Measurements from ENCODE around the gene MNAT1.
"Not testable (repeated sequence)": the region's sequence is repeated elsewhere in the genome, so short reads cannot be mapped to it uniquely, and the experiment has no call there.

Gene MNAT1

DNA sequence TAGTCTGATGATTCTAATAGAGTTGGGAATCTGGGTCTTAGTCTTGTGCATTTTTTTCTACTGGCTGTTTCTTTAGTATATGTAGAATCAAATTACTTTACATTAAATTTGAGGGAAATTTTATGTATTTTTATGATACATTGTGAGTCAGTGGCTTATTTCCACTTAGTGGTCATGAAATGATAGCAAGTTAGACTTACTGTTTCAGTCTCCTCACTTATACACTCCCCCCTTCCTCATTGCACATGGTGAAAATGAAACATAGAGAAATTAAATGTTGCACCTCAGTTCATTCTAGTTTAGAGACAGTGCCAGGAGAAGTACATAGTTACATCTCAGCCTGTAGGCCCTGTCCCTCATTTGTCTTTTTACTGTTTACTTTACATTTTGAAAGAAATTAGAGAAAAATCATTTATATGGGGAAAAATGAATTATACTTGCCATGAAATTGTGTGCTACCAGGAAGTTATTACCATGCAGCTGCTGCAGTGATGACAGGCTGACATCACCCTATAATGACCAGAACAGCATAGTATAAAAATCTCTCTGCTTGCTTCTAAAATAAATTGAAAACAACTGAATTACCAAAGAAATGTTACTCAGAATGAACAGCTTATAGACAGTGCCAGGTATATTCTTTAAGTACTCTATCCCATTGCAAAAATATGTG, 133.1 kb downstream of the MNAT1 start:
- in situ Hi-C loops (cut with MboI; ENCODE audit: low sequenced_read_pairs) = no loop called here

DNA sequence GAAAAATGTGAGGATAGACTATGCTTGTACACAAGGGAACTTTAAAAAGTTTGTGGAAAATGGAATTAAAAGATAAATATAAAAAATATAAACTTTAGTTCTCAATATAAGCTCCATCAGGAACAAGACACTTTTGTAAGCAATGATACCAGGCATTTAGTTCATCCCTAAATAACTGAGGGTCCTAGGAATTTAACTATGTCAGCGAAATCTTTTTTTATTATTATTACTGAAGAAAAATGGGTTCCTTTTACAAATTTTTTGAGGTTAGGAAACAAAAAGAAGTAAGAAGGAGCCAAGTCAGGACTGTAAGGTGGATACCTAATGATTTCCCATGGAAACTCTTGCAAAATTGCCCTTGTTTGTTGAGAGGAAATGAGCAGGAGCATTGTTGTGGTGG, 143.6 kb downstream of the MNAT1 start:
- in situ Hi-C loops (cut with MboI; ENCODE audit: low sequenced_read_pairs) = no loop called here

DNA sequence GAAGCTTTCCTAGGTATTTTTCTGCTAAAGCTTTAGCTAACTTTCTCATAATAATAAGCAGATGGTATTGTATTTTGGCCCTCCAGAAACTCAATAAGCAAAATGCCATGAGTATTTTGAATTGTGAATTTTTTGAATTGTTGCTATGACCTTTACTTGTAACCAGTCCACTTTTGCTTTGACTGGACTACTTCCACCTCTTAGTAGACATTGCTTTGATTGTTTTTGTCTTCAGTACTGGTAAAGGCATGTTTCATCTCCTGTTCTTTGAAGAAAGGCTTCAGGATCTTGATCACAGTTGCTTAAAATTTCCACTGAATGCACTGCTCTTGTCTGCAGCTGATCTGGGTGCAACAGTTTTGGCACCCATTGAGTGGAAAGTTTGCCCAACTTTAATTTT, 144.0 kb downstream of the MNAT1 start:
- in situ Hi-C loops (cut with MboI; ENCODE audit: low sequenced_read_pairs) = no loop called here

DNA sequence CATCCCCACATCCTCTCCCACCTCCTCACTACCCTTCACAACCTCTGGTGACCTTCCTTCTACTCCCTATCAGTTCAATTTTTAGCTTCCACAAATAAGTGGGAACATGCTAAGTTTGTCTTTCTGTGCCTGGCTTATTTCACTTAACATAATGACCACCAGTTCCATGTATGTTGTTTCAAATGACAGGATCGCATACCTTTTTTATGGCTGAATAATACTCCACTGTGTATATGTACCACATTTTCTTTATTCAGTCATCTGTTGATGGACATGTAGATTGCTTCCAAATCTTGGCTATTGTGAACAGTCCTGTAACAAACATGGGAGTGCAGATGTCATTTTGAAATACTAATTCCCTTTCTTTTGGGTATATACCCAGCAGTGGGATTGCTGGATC, 147.7 kb downstream of the MNAT1 start:
- in situ Hi-C loops (cut with MboI; ENCODE audit: low sequenced_read_pairs) = no loop called here

DNA sequence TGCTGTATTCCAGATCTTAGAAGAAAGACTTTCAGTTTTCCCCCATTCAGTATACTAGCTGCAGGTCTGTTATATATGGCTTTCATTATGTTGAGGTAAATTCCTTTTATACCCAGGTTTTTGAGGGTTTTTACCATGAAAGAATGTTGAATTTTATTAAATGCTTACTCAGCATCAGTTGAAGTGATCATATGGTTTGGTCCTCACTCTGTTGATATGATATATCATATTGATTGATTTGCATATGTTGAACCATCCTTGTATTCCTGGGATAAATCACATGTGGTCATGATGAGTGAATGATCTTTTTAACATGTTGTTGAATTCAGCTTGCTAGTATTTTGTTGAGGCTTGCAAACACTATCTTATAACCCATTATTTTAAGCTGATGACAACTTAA, 149.6 kb downstream of the MNAT1 start:
- in situ Hi-C loops (cut with MboI; ENCODE audit: low sequenced_read_pairs) = no loop called here

DNA sequence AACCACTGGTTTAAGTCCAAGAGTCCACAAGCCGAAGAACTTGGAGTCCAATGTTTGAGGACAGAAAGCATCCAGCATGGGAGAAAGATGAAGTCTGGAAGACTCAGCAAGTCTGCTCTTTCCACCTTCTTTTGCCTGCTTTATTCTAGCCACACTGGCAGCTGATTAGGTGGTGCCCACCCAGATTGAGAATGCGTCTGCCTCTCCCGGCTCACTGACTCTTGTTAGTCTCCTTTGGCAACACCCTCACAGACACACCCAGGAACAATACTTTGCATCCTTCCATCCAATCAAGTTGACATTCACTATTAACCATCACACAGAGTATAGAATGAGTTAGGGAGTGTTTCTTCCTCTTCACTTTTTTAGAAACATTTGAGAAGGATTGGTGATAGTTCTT, 156.1 kb downstream of the MNAT1 start:
- in situ Hi-C loops (cut with MboI; ENCODE audit: low sequenced_read_pairs) = not testable (repeated sequence)

DNA sequence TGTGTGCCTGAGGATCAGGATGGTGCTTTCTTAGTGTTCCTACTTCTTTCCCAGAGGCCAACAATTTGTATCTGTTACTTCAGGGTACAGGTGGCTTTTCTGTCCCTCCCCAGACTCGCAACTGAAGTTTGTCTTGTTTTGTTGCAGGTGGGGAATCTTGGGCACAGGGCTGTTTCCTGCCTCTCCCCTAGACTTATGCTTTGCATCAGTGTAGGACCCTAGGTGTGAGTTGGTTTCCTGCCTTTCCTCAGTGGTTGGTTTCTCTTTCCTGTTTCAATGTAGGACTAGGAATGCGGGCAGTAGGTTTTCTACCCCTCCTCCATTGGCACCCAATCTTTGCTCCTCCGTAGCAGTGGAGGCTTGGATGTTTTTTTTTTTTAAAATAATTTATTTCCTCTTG, 159.3 kb downstream of the MNAT1 start:
- in situ Hi-C loops (cut with MboI; ENCODE audit: low sequenced_read_pairs) = no loop called here

DNA sequence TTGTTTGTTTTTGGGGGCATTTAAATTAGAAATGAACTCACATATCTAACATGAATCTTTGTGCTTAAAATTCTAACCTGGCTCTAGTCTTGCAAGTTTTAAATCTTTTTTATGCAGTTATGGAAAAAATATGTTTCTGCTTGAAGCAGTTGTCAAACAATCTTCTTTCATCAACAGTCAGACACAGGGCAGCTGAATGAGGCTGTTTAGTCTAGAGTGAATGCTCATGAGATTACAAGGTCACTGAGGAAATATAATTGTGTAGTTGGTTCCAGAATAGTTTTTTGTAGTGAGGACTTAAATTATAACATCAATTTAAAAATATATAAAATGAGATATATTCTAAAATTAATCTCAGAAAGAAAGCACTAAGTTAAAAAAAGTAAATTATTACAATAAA, 169.8 kb downstream of the MNAT1 start:
- in situ Hi-C loops (cut with MboI; ENCODE audit: low sequenced_read_pairs) = no loop called here

DNA sequence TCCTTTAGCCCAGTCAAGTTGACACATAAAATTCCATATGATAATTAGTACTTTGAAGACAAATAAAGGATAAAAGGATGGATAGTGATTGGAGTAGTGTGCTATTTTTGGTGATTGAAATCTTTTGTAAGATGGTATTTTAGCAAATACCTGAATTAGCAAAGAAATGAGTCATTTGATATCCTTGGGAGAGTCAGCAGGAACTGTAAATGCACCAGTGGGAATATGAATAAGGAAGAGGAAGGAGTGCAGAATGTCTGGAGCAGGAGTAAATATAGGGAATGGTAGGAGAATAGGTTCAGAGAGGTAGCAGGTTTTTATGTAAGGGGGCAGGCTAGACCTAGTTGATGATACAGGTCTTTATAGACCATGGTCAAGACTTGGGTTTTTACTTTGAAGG, 171.4 kb downstream of the MNAT1 start:
- in situ Hi-C loops (cut with MboI; ENCODE audit: low sequenced_read_pairs) = no loop called here

DNA sequence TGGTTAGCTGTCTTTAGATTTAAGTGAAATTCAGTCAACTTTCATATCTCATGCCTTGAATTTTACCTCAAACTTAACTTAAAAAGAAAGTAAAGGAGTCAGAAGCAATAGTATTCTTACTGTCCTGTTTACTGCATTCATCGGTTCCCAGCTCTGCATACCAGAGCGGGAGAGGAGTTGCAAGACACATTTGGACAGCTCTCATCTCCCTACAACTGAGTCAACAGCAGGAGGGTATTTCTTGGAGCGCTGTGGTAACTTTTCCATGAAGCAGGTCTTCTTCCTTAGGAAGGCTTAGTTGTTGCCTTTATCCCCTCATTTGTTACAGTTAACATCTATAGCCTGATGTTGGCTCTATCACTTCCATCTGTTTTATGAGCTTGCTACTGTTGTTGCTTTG, 181.2 kb downstream of the MNAT1 start:
- in situ Hi-C loops (cut with MboI; ENCODE audit: low sequenced_read_pairs) = no loop called here

DNA sequence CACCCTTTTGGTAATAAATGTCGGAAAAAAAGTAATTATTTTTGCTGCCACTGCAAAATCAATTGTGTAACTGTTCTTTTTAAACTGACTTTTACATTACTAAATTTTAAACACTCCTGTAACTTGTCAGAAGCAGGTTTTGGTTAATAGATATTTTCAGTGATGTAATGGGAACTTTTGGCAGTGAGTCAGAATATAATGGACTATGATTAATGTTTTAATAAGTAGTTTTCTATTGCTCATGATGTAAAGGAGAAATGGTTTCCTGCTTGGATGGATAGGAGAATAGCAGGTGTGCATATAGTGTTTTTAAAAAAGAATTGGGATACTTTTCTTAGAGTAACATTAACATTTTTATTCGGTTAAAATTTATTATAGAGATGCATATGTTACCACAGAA, 187.5 kb downstream of the MNAT1 start:
- in situ Hi-C loops (cut with MboI; ENCODE audit: low sequenced_read_pairs) = no loop called here

DNA sequence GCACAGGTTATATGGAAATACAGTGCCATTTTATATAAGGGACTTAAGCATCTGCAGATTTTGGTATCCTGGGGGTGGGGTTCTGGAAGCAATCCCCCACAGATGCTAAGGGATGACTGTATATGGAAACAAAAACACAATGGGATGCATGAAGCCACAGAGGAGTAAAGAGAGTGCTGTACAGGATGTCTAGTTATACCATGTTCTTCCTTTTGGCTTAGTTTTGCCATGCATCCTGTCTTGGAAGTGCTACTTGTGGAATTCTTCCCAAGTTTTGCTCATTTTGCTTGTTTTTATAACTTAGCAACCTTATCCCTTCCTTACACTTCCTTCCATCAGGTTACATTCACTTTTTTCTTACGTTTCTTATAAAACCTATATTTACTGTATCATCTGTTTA, 190.7 kb downstream of the MNAT1 start:
- in situ Hi-C loops (cut with MboI; ENCODE audit: low sequenced_read_pairs) = no loop called here

DNA sequence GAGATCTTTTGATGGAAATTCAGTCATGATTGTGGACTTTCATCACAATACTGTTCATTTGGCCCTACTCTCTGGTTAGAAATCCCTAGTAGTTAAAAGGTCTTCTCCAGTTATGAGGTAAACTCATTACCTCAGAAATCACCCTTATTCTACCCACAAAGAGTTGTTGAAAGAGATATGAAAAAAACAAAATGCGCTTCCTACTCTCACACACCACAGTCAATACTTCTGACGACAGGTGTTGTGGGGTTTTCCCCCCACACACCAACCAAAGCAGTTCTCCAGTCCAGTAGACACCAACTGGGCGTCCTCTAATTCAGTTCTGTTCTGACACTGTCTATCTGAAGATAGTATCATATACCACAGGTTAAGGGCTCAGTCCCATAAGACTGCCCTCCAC, 191.4 kb downstream of the MNAT1 start:
- in situ Hi-C loops (cut with MboI; ENCODE audit: low sequenced_read_pairs) = no loop called here

DNA sequence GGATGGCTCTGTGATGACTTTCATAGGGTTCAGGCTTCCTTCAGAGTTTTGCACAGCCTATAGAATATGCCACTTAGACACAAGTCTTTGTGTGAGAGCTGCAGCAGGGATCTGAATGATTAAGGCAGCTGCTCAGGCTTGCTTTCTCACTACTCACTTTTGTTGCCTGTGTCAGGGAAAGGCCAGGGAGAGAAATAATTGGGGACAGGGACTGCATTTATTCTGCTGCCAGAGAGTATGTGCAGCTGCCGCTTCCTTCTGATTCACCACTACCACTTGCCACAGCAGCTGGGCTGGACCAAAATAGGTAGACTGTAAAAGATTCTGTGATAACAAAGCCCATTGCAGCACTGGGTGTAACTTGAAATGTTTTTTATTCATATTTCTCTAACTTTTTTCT, 196.7 kb downstream of the MNAT1 start:
- in situ Hi-C loops (cut with MboI; ENCODE audit: low sequenced_read_pairs) = no loop called here

DNA sequence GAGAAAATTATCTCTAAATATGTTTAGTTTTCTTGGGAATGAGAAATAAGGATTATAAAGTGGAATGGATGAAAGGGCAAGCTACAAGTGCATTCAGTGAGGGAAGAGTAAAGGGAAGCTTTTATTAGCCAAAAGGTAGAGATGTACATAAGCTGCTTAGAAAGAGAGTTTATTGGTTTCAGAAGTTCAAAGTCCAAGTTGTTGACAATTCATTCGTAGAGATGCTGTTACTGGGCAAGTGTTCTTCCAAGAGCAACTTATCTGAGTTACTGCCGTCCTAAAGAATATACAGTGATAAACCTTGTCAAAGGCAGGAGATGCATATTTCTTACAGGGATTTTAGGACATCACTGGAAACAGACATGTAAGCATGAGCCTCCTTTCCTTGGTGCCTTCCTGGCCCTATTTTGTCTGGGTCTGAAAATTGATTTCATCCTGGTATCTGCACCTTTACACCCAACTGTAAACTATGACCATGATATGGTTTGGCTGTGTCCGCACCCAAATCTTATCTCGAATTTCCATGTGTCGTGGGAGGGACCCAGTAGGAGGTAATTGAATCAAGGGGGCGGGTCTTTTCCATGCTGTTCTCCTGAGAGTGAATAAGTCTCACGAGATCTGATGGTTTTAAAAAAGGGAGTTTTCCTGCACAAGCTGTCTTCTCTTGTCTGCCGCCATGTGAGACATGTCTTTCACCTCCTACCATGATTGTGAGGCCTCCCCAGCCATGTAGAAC, 199.5 kb downstream of the MNAT1 start:
- in situ Hi-C loops (cut with MboI; ENCODE audit: low sequenced_read_pairs) = no loop called here

DNA sequence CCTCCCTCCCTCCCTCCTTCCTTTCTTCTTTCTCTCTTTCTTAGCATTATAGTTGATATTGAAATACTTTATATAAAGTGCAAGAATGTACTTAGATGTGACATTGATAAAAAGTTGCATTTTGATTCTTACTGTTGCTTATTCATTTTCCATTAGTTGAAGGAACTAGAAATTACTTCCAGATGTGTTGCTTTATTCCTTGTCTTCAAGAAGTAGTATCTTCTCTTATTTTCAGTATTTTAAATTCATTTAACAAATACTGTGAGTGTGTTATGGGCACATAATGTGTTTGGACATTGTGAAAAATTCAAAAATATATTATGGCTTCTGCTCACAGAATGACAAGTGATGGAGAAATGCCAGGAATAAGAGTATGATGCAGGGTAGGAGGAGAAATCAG, 200.8 kb downstream of the MNAT1 start:
- in situ Hi-C loops (cut with MboI; ENCODE audit: low sequenced_read_pairs) = no loop called here

DNA sequence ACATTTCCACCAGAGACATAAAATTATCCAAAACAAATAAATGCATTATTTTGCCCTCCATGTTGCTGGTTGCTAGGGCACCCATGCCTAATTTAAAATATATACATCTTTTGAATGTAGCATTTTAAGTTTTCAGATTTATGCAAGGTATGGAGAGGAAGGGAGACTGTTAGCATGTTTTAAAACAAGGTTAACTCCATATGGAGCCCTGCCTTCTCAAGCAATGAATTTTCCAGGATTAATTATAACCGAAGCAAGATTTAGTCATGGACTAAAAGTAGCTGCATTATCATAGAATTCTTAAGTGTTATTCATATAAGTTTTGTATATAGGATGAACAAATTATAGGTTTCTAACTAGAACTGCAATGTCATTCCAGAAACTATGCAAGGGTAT, 209.1 kb downstream of the MNAT1 start:
- in situ Hi-C loops (cut with MboI; ENCODE audit: low sequenced_read_pairs) = no loop called here

DNA sequence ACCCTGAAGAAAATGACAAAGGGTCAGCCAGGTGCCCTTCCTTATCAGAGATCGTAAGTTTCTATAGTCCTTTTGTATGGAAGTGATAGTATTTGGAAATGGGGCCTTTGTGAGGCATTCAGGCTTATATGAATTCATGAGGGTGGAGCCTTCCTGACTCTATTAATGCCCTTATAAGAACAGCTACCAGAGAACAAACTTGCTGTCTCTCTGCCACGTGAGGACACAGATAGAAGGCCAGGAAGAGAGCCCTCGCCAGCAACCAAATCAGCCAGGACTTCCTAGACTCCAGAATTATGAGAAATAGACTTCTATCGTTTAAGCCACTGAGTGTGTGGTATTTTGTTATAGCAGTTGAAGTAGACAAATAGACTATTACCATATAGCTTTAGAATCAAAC, 209.6 kb downstream of the MNAT1 start:
- in situ Hi-C loops (cut with MboI; ENCODE audit: low sequenced_read_pairs) = no loop called here

DNA sequence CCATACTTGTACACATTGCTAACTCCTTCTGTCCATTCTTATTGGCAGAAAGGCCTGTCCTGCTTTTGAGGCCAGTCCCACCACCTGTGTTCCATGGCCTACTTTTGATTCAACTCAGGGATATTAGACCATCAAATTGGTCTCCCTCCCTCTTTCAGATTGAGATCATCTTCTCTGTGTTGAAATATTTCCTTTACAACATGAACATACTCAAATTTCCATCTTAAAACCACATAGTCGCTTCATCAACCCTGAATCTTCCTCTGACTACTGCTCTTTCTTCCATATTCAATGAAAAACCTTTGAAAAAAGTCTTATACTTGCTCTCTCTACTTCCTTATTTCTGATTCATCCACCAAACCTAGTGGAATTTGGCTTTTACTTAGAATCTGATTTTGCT, 211.4 kb downstream of the MNAT1 start:
- in situ Hi-C loops (cut with MboI; ENCODE audit: low sequenced_read_pairs) = no loop called here

DNA sequence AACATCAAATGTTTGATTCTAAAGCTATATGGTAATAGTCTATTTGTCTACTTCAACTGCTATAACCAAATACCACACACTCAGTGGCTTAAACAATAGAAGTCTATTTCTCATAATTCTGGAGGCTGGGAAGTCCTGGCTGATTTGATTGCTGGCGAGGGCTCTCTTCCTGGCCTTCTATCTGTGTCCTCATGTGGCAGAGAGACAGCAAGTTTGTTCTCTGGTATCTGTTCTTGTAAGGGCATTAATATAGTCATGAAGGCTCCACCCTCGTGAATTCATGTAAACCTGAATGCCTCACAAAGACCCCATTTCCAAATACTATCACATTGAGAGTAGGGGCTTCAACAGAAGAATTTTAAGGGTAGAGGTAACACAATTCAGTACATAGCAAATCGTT, 212.2 kb downstream of the MNAT1 start:
- in situ Hi-C loops (cut with MboI; ENCODE audit: low sequenced_read_pairs) = no loop called here

DNA sequence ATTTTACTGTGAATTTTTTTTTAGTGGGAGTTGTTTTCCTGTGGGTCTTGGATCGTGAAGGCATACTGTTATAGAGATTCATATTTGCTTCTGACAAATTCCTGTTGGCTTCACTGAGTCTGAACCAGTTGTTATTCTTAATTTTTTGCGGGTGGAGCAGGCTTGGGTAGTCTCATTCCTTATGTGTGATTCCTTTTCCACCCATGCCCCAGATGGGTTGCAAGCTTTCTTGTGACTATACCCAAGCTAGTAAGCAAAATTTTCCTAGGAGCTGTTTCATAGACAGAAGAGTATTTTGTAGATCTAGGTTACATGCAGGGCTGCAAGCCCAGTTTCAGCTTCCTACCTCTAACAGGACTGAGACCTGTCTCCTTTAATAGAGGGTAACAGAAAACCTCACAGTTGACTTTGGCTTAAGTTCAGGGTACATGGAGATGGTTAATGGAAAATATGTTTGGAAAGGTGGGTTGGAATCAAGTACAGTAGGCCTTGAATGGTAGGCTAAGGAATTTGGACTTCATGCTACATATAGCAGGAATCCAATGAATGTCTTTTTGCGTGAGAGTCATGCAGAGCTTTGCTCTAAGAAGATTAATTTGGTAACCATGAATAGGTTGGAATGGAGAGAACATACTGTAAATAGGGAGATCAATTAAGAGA, 217.3 kb downstream of the MNAT1 start:
- in situ Hi-C loops (cut with MboI; ENCODE audit: low sequenced_read_pairs) = no loop called here

DNA sequence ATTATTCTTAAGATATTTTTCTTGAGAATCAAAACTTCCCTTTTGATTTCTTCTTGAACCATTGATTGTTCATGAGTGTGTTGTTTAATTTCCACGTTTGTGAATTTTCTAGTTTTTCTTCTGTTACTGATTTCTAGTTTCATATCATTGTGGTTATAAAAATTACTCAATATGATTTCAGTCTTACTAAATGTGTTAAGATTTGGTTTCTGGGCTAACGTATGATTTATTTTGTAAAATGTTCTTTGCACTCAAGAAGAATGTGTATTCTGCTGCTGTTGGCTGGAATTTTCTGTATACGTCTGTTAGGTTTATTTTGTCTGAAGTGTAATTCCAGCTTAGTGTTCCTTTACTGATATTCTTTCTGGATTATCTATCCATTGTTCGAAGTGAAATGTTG, 221.6 kb downstream of the MNAT1 start:
- in situ Hi-C loops (cut with MboI; ENCODE audit: low sequenced_read_pairs) = no loop called here
